ENCODE measurements around the gene HNRNPR.

HNRNPR gene

GRCh38 chr1:23345920-23346319 lies 1.8 kb upstream of the HNRNPR start:
- H3K9ac ChIP-seq (ENCODE audit: low read depth, low read length, poor library complexity, severe bottlenecking): no peak overlapping the region
- H3F3A ChIP-seq (ENCODE audit: low read depth): no peaks in the 10 kb centered on the region
- peaks cover 8% of the 10 kb centered on the region for H3K27me3 ChIP-seq (ENCODE audit: insufficient read depth, low read length, poor library complexity, severe bottlenecking)
- no peak overlapping the region for H3K4me2 ChIP-seq (ENCODE audit: low read depth, low read length, poor library complexity, severe bottlenecking)
- H3K9me2 ChIP-seq (replicated peaks; ENCODE audit: low read depth, low read length): no peaks in the 10 kb centered on the region
- no peak for TF ChIP-seq EZH2phosphoT487 (IDR thresholded peaks at IDR 0.05; ENCODE audit: borderline replicate concordance)
- H3K4me3 ChIP-seq (ENCODE audit: low read length, poor library complexity, severe bottlenecking): no peak overlapping the region
- H3K36me3 ChIP-seq (ENCODE audit: insufficient read depth, low read length): no peaks in the 10 kb centered on the region
- no peaks in the 10 kb centered on the region for H3K9me3 ChIP-seq (ENCODE audit: insufficient read depth, low read depth, low read length)
- H3K4me1 ChIP-seq (ENCODE audit: insufficient read depth, low read length, poor library complexity, severe bottlenecking): peaks cover 16% of the 10 kb centered on the region
- peaks cover 32% of the 10 kb centered on the region for H3K79me2 ChIP-seq (ENCODE audit: insufficient read depth, low read length)
- peaks cover 29% of the 10 kb centered on the region for H4K20me1 ChIP-seq (ENCODE audit: insufficient read depth, low read length, poor library complexity, severe bottlenecking)
- H2AFZ ChIP-seq (ENCODE audit: low read length): no peak overlapping the region

GRCh38 chr1:23344987-23345472 lies 946 bp upstream of the HNRNPR start:
- peaks cover 25% of the 10 kb centered on the region for H3K4me1 ChIP-seq (ENCODE audit: insufficient read depth, low read length, poor library complexity, severe bottlenecking)
- H3K9me2 ChIP-seq (replicated peaks; ENCODE audit: low read depth, low read length): no peaks in the 10 kb centered on the region
- H3K27me3 ChIP-seq (ENCODE audit: insufficient read depth, low read length, poor library complexity, severe bottlenecking): peaks cover 8% of the 10 kb centered on the region
- H4K20me1 ChIP-seq (ENCODE audit: insufficient read depth, low read length, poor library complexity, severe bottlenecking): peaks cover 38% of the 10 kb centered on the region
- H3K4me2 ChIP-seq (ENCODE audit: low read depth, low read length, poor library complexity, severe bottlenecking): peak overlapping the region; percentile 91
- H3K9ac ChIP-seq (ENCODE audit: low read depth, low read length, poor library complexity, severe bottlenecking): peak overlapping the region; percentile 97
- H2AFZ ChIP-seq (ENCODE audit: low read length): peak overlapping the region; percentile 83
- no peaks in the 10 kb centered on the region for H3F3A ChIP-seq (ENCODE audit: low read depth)
- H3K36me3 ChIP-seq (ENCODE audit: insufficient read depth, low read length): no peaks in the 10 kb centered on the region
- no peaks in the 10 kb centered on the region for H3K9me3 ChIP-seq (ENCODE audit: insufficient read depth, low read depth, low read length)
- no peak for TF ChIP-seq CTCF (conservative IDR thresholded peaks at IDR 0.05; ENCODE audit: low read length)
- no peak for TF ChIP-seq EZH2phosphoT487 (IDR thresholded peaks at IDR 0.05; ENCODE audit: borderline replicate concordance)
- H3K4me3 ChIP-seq (ENCODE audit: low read length, poor library complexity, severe bottlenecking): peak overlapping the region; percentile 80
- H3K79me2 ChIP-seq (ENCODE audit: insufficient read depth, low read length): peaks cover 41% of the 10 kb centered on the region

GRCh38 chr1:23343221-23344110 lies 618 bp downstream of the HNRNPR start:
- Histone ChIP-seq H3K79me2 (ENCODE audit: insufficient read depth, low read length) (peaks cover 56% of the 10 kb centered on the region), H4K20me1 (ENCODE audit: insufficient read depth, low read length, poor library complexity, severe bottlenecking) (peaks cover 53% of the 10 kb centered on the region), H3K36me3 (ENCODE audit: insufficient read depth, low read length) (no peaks in the 10 kb centered on the region), H3K27me3 (ENCODE audit: insufficient read depth, low read length, poor library complexity, severe bottlenecking) (peaks cover 8% of the 10 kb centered on the region), H3K9me3 (ENCODE audit: insufficient read depth, low read depth, low read length) (no peaks in the 10 kb centered on the region), H2AFZ (ENCODE audit: low read length) (no peak overlapping the region; the same call in 1 of the 2 replicates), H3K9me2 (replicated peaks; ENCODE audit: low read depth, low read length) (no peaks in the 10 kb centered on the region), H3K4me3 (ENCODE audit: low read length, poor library complexity, severe bottlenecking) (peak overlapping the region; percentile 80), H3K4me1 (ENCODE audit: insufficient read depth, low read length, poor library complexity, severe bottlenecking) (peaks cover 39% of the 10 kb centered on the region), H3K4me2 (ENCODE audit: low read depth, low read length, poor library complexity, severe bottlenecking) (peak overlapping the region; percentile 85), H3F3A (ENCODE audit: low read depth) (no peaks in the 10 kb centered on the region), H3K9ac (ENCODE audit: low read depth, low read length, poor library complexity, severe bottlenecking) (peak overlapping the region; percentile 92)
- no peak for TF ChIP-seq CTCF (conservative IDR thresholded peaks at IDR 0.05; ENCODE audit: low read length)
- TF ChIP-seq EZH2phosphoT487 (IDR thresholded peaks at IDR 0.05; ENCODE audit: borderline replicate concordance): no peak

Data from Loucy (cell line).